Liver (tissue), 9 donors: Measurements from ENCODE around the gene SLC25A21. TPM values are rescaled to one million over a fixed set of nuclear protein-coding genes. Genes with fewer than 3 reads are reported as not detected.
A peak's percentile ranks its signal among the peaks of the same experiment; 100 is the strongest.

Experiments used
- DNase-seq: peaks from one replicate; pipeline ENCODE4 v3.0.0-alpha.2; 2017; ENCODE audit warnings: low spot score
- H3K27ac ChIP-seq, 2 donors: one replicate each; pipeline ENCODE4 v1.7.0; 2013; ENCODE audit warnings: inconsistent platforms in 2 of 2, low read length in 2 of 2, control low read depth in 1 of 2, low read depth in 1 of 2, mild to moderate bottlenecking in 1 of 2
- H3K27me3 ChIP-seq, 4 donors: one replicate each; pipeline versions ENCODE4 v1.6.1 to v1.7.0; 2013; ENCODE audit warnings: low read length in 3 of 4, inconsistent platforms in 1 of 4, mild to moderate bottlenecking in 1 of 4, moderate library complexity in 1 of 4; ENCODE audit not compliant: control insufficient read depth in 4 of 4, insufficient read depth in 4 of 4
- H3K36me3 ChIP-seq, 4 donors: one replicate each; pipeline versions ENCODE4 v1.6.1 to v1.7.0; 2013; ENCODE audit warnings: low read length in 3 of 4, mild to moderate bottlenecking in 3 of 4, low read depth in 1 of 4, moderate library complexity in 1 of 4; ENCODE audit not compliant: control insufficient read depth in 4 of 4, insufficient read depth in 3 of 4
- H3K4me1 ChIP-seq, 4 donors: one replicate each; pipeline versions ENCODE4 v1.6.1 to v1.7.0; 2013; ENCODE audit warnings: low read length in 3 of 4, mild to moderate bottlenecking in 3 of 4, moderate library complexity in 1 of 4; ENCODE audit not compliant: control insufficient read depth in 4 of 4, insufficient read depth in 4 of 4
- H3K4me3 ChIP-seq, 3 donors: one replicate each; pipeline versions ENCODE4 v1.6.1 to v1.7.0; 2013; ENCODE audit warnings: low read length in 3 of 3, control low read depth in 1 of 3, low read depth in 1 of 3, mild to moderate bottlenecking in 1 of 3
- H3K9ac ChIP-seq, 2 donors: one replicate each; pipeline ENCODE4 v1.7.0; 2013; ENCODE audit warnings: low read length in 2 of 2, mild to moderate bottlenecking in 2 of 2, moderate library complexity in 2 of 2, control low read depth in 1 of 2, low read depth in 1 of 2
- H3K9me3 ChIP-seq, 4 donors: one replicate each; pipeline versions ENCODE4 v1.6.1 to v1.7.0; 2013; ENCODE audit warnings: low read length in 3 of 4; ENCODE audit not compliant: control insufficient read depth in 4 of 4
- EGR1 ChIP-seq, 2 donors: IDR thresholded peaks; 2 replicates each; pipeline ENCODE4 v1.6.1; 2016 to 2018; ENCODE audit warnings: antibody characterized with exemption in 2 of 2, low read depth in 2 of 2
- FOXA1 ChIP-seq: IDR thresholded peaks from 2 replicates; pipeline ENCODE4 v1.6.1; 2016; ENCODE audit warnings: antibody characterized with exemption
- FOXA2 ChIP-seq: IDR thresholded peaks from 2 replicates; pipeline ENCODE4 v1.6.1; 2016; ENCODE audit warnings: antibody characterized with exemption
- GABPA ChIP-seq, 2 donors: IDR thresholded peaks in 1 of 2; conservative IDR thresholded peaks in 1 of 2; 2 replicates each; pipeline ENCODE4 v1.6.1; 2016; ENCODE audit warnings: antibody characterized with exemption in 2 of 2, mild to moderate bottlenecking in 1 of 2, moderate library complexity in 1 of 2
- HNF4A ChIP-seq, 2 donors: conservative IDR thresholded peaks; 2 replicates each; pipeline ENCODE4 v1.6.1; 2016; ENCODE audit warnings: antibody characterized with exemption in 2 of 2, mild to moderate bottlenecking in 2 of 2
- HNF4G ChIP-seq: IDR thresholded peaks from 2 replicates; pipeline ENCODE4 v1.6.1; 2016; ENCODE audit warnings: antibody characterized with exemption
- JUND ChIP-seq, 2 donors: IDR thresholded peaks; 2 replicates each; pipeline ENCODE4 v1.6.1; 2016; ENCODE audit warnings: antibody characterized with exemption in 2 of 2
- MAX ChIP-seq: IDR thresholded peaks from 2 replicates; pipeline ENCODE4 v1.6.1; 2016; ENCODE audit warnings: antibody characterized with exemption
- NR2F2 ChIP-seq: IDR thresholded peaks from 2 replicates; pipeline ENCODE4 v1.6.1; 2016; ENCODE audit warnings: antibody characterized with exemption
- RAD21 ChIP-seq, 2 donors: IDR thresholded peaks; 2 replicates each; pipeline ENCODE4 v1.6.1; 2016; ENCODE audit warnings: antibody characterized with exemption in 2 of 2, mild to moderate bottlenecking in 2 of 2
- REST ChIP-seq: IDR thresholded peaks from 2 replicates; pipeline ENCODE4 v1.6.1; 2016; ENCODE audit warnings: antibody characterized with exemption, mild to moderate bottlenecking
- RXRA ChIP-seq, 2 donors: IDR thresholded peaks; 2 replicates each; pipeline ENCODE4 v1.6.1; 2017 to 2018; ENCODE audit warnings: antibody characterized with exemption in 2 of 2, mild to moderate bottlenecking in 1 of 2
- SP1 ChIP-seq: IDR thresholded peaks from 2 replicates; pipeline ENCODE4 v1.6.1; 2018; ENCODE audit warnings: antibody characterized with exemption, mild to moderate bottlenecking
- YY1 ChIP-seq: IDR thresholded peaks from 2 replicates; pipeline ENCODE4 v1.6.1; 2016; ENCODE audit warnings: antibody characterized with exemption, mild to moderate bottlenecking
- whole genome bisulfite sequencing: extraction: QIAGEN DNeasy Blood & Tissue Kit; methylation state at CpG from one replicate; pipeline ENCODE4 v1.1.7; 2013; 5-methylcytosine and 5-hydroxymethylcytosine counted together
- polyA plus RNA-seq, 2 donors: library from polyadenylated mRNA; stranded (reverse) in 1 of 2; unstranded in 1 of 2; fragments of 200-250 nt in 1 of 2; fragments of >200 nt in 1 of 2; fragmentation: Nextera tagmentation in 1 of 2; extraction: Ambion mirVana in 1 of 2; gene quantifications; one replicate each; pipeline versions ENCODE4 v1.2.1 to v1.2.3, GENCODE V29; 2013 to 2015
- total RNA-seq, 2 donors: library from RNA; depleted of rRNA; stranded (reverse); fragments of >200 nt; gene quantifications; one replicate each; pipeline ENCODE4 v1.2.3, GENCODE V29; 2014
- TF ChIP-seq, protein P1 (sequence below): IDR thresholded peaks from 2 replicates; pipeline ENCODE4 v1.6.1; 2016; ENCODE audit warnings: antibody characterized with exemption
- TF ChIP-seq, protein P2 (sequence below): IDR thresholded peaks from 2 replicates; pipeline ENCODE4 v1.6.1; 2016; ENCODE audit warnings: antibody characterized with exemption
- TF ChIP-seq, protein P3 (sequence below): fragments of 150-350 bp; IDR thresholded peaks from 2 replicates; pipeline ENCODE4 v1.5.1; 2017; ENCODE audit warnings: improper control_type of control experiment, low read depth, low read length; ENCODE audit not compliant: missing input control
- donor health status: healthy.
- donor health status: healthy.
- donor health status: healthy.
- donor health status: healthy.
- donor health status: healthy.

Gene SLC25A21
- total and polyA plus RNA-seq, 4 donors: 0.13 to 24.3 (median 0.23) TPM

- no peak for TF ChIP-seq SP1
- no peak for TF ChIP-seq HNF4A (conservative IDR thresholded peaks at IDR 0.05)
- TF ChIP-seq JUND (IDR thresholded peaks at IDR 0.05): no peak
- TF ChIP-seq HNF4G: no peak
- TF ChIP-seq, protein P1, sequence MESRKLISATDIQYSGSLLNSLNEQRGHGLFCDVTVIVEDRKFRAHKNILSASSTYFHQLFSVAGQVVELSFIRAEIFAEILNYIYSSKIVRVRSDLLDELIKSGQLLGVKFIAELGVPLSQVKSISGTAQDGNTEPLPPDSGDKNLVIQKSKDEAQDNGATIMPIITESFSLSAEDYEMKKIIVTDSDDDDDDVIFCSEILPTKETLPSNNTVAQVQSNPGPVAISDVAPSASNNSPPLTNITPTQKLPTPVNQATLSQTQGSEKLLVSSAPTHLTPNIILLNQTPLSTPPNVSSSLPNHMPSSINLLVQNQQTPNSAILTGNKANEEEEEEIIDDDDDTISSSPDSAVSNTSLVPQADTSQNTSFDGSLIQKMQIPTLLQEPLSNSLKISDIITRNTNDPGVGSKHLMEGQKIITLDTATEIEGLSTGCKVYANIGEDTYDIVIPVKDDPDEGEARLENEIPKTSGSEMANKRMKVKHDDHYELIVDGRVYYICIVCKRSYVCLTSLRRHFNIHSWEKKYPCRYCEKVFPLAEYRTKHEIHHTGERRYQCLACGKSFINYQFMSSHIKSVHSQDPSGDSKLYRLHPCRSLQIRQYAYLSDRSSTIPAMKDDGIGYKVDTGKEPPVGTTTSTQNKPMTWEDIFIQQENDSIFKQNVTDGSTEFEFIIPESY: no peak
- TF ChIP-seq, protein P2, sequence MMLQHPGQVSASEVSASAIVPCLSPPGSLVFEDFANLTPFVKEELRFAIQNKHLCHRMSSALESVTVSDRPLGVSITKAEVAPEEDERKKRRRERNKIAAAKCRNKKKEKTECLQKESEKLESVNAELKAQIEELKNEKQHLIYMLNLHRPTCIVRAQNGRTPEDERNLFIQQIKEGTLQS: no peak
- TF ChIP-seq, protein P3, sequence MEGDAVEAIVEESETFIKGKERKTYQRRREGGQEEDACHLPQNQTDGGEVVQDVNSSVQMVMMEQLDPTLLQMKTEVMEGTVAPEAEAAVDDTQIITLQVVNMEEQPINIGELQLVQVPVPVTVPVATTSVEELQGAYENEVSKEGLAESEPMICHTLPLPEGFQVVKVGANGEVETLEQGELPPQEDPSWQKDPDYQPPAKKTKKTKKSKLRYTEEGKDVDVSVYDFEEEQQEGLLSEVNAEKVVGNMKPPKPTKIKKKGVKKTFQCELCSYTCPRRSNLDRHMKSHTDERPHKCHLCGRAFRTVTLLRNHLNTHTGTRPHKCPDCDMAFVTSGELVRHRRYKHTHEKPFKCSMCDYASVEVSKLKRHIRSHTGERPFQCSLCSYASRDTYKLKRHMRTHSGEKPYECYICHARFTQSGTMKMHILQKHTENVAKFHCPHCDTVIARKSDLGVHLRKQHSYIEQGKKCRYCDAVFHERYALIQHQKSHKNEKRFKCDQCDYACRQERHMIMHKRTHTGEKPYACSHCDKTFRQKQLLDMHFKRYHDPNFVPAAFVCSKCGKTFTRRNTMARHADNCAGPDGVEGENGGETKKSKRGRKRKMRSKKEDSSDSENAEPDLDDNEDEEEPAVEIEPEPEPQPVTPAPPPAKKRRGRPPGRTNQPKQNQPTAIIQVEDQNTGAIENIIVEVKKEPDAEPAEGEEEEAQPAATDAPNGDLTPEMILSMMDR: no peak
- TF ChIP-seq GABPA (IDR thresholded peaks at IDR 0.05 in 1 of 2, conservative IDR thresholded peaks at IDR 0.05 in 1 of 2): no peak
- no peak for TF ChIP-seq FOXA2
- TF ChIP-seq RAD21 (IDR thresholded peaks at IDR 0.05): no peak
- TF ChIP-seq NR2F2: no peak
- TF ChIP-seq RXRA (IDR thresholded peaks at IDR 0.05): no peak
- no peak for TF ChIP-seq YY1
- TF ChIP-seq MAX: no peak
- no peak for TF ChIP-seq EGR1 (IDR thresholded peaks at IDR 0.05; ENCODE audit: low read depth in 2 of 2)
- no peak for TF ChIP-seq FOXA1
- no peaks in the 10 kb centered on the region for H3K9me3 ChIP-seq
- no peak overlapping the region for H3K4me3 ChIP-seq
- DNase-seq: peak; percentile 79
- no peak overlapping the region for H3K9ac ChIP-seq
- WGBS: 85% methylated on average over 4 of the region's 4 CpGs
- no peak overlapping the region for H3K27ac ChIP-seq
- H3K27me3 ChIP-seq: no peaks in the 10 kb centered on the region
- H3K4me1 ChIP-seq: peaks cover 0 to 15% (median 7%) of the 10 kb centered on the region in 4 donors
- no peaks in the 10 kb centered on the region for H3K36me3 ChIP-seq
Observed at GRCh38 chr14:37168721-37169120, 3.7 kb downstream of the SLC25A21 start.

DNA sequence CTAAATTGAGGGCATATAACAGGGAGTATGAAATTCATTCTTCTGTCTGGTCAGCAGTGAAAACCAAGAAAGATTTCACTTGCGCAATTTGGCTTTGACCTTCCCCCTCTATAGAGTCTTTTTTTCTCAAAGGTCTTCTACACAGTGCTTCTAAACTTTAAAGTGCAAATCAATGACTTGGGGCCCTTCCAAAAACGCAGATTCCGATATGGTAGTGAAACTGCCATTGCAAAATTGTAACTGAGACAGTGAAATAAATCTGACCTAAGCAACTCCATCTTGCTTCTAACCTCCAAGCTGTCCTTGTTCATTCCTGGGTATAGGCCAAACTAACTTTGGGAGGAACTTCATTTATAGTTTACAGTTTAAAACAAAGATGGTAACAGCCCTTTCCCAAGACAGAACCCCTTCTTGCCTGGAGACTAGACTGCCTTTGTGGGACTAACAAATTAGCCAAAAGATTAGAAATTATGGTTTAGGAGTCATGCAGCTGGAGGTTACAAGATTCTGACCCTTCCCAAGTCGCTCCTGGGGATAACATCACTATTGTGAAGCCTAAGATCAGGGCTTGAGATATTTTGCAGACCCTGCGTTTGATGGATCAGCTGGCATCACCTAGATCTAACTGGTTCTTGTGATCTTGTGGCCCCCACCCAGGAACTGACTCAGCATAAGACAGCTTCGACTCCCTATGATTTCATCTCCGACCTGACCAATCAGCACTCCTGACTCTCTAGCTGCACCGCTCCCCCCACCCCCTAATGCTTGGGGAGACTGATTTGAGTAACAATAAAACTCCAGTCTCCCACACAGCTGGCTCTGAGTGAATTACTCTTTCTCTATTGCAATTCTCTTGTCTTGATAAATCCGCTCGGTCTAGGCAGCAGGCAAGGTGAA, 5.0 kb downstream of the SLC25A21 start:
- DNase-seq: peak; percentile 46
- no peak for TF ChIP-seq YY1
- no peak for TF ChIP-seq RAD21 (IDR thresholded peaks at IDR 0.05)
- TF ChIP-seq HNF4G: no peak
- no peak for TF ChIP-seq FOXA1
- TF ChIP-seq, protein P3: no peak
- no peak for TF ChIP-seq SP1
- TF ChIP-seq REST: no peak
- TF ChIP-seq NR2F2: no peak
- TF ChIP-seq MAX: no peak
- no peak for TF ChIP-seq FOXA2
- TF ChIP-seq, protein P1: no peak
- no peak for TF ChIP-seq RXRA (IDR thresholded peaks at IDR 0.05)

More for the DNA sequence above, 5.0 kb downstream of the SLC25A21 start:
- H3K4me1 ChIP-seq: peaks cover 0 to 5% (median 0%) of the 10 kb centered on the region in 4 donors
- WGBS: 81% methylated on average over 10 of the region's 10 CpGs
- no peaks in the 10 kb centered on the region for H3K36me3 ChIP-seq
- H3K9ac ChIP-seq: no peak overlapping the region
- H3K4me3 ChIP-seq: no peak overlapping the region
- no peaks in the 10 kb centered on the region for H3K9me3 ChIP-seq
- no peaks in the 10 kb centered on the region for H3K27me3 ChIP-seq
- no peak overlapping the region for H3K27ac ChIP-seq
